BLaER1 treated with 17β-estradiol and CSF1 and Interleukin-3, amounts not matched to agents 10 nM and 100 nM (cell line): Measurements from ENCODE around the gene CCDC85B.
"Not testable (repeated sequence)": the region's sequence is repeated elsewhere in the genome, so short reads cannot be mapped to it uniquely, and the experiment has no call there.

ENCODE experiments used
- H3K27ac ChIP-seq, 11 experiments: shearing (Covaris generic); formaldehyde crosslinking; 2 replicates each; pipeline ENCODE4 v1.8.1; 2022
- H3K27me3 ChIP-seq, 11 experiments: shearing (Covaris generic); formaldehyde crosslinking; 2 replicates each; pipeline ENCODE4 v1.8.1; 2022
- H3K36me3 ChIP-seq, 11 experiments: shearing (Covaris generic); formaldehyde crosslinking; 2 replicates each; pipeline ENCODE4 v1.8.1; 2022
- H3K4me1 ChIP-seq, 10 experiments: shearing (Covaris generic); formaldehyde crosslinking; 2 replicates each; pipeline ENCODE4 v1.8.1; 2022
- H3K4me2 ChIP-seq, 11 experiments: shearing (Covaris generic); formaldehyde crosslinking; 2 replicates each; pipeline ENCODE4 v1.8.1; 2022
- H3K4me3 ChIP-seq, 10 experiments: shearing (Covaris generic); formaldehyde crosslinking; 2 replicates each; pipeline ENCODE4 v1.8.1; 2022
- H3K9ac ChIP-seq, 11 experiments: shearing (Covaris generic); formaldehyde crosslinking; 2 replicates each; pipeline ENCODE4 v1.8.1; 2022
- H3K9me3 ChIP-seq, 11 experiments: shearing (Covaris generic); formaldehyde crosslinking; replicated peaks in 1 of 11; 2 replicates each; pipeline ENCODE4 v1.8.1; 2022
- H4K20me1 ChIP-seq, 11 experiments: shearing (Covaris generic); formaldehyde crosslinking; 2 replicates each; pipeline ENCODE4 v1.8.1; 2022
- Cebpa-rat ChIP-seq, 11 experiments: shearing (Covaris generic); IDR thresholded peaks; 2 replicates each; pipeline ENCODE4 v1.8.1; 2022

Gene CCDC85B

GRCh38 chr11:65890324-65891218 is at the start of gene CCDC85B:
CCDC85B (plus strand) TSS chr11:65890673; CDS start chr11:65890784, 111 bp downstream.
- Histone ChIP-seq H3K9ac (peak within 1 kb of the TSS; percentile 84 to 98 (median 89)), H4K20me1 (peaks cover 0 to 62% (median 31%) of the 10 kb centered on the region in 11 experiments; a peak in 18 of 22 replicates), H3K27ac (peak within 1 kb of the TSS; percentile 79 to 94 (median 88); a peak in 21 of 22 replicates), H3K36me3 (peaks cover 12 to 31% (median 18%) of the 10 kb centered on the region in 11 experiments; a peak in 20 of 22 replicates), H3K9me3 (no peaks in the 10 kb centered on the region), H3K27me3 (no peaks in the 10 kb centered on the region), H3K4me2 (peak within 1 kb of the TSS; percentile 92 to 99 (median 95)), H3K4me3 (peak within 1 kb of the TSS; percentile 73 to 98 (median 87)), H3K4me1 (peaks cover 72 to 81% (median 78%) of the 10 kb centered on the region in 10 experiments)
- no peak for TF ChIP-seq Cebpa-rat (IDR thresholded peaks at IDR 0.05)

- TF ChIP-seq Cebpa-rat (IDR thresholded peaks at IDR 0.05): no peak
Observed at GRCh38 chr11:65842144-65842543, 48.3 kb upstream of the CCDC85B start.

GRCh38 chr11:65843811-65844210 is 46.7 kb upstream of the CCDC85B start:
- H3K4me1 ChIP-seq: no peaks in the 10 kb centered on the region
- no peak overlapping the region for H3K27ac ChIP-seq
- H3K36me3 ChIP-seq: no peaks in the 10 kb centered on the region; a peak in 1 of 22 replicates
- peaks cover 0 to 11% (median 0%) of the 10 kb centered on the region in 11 experiments; a peak in 6 of 22 replicates for H4K20me1 ChIP-seq
- H3K4me3 ChIP-seq: no peak overlapping the region
- no peak overlapping the region for H3K9ac ChIP-seq
- no peaks in the 10 kb centered on the region for H3K9me3 ChIP-seq
- H3K4me2 ChIP-seq: no peak overlapping the region
- H3K27me3 ChIP-seq: no peaks in the 10 kb centered on the region
- no peak for TF ChIP-seq Cebpa-rat (IDR thresholded peaks at IDR 0.05)

More at GRCh38 chr11:65842144-65842543, 48.3 kb upstream of the CCDC85B start:
- no peak overlapping the region for H3K27ac ChIP-seq
- H3K4me2 ChIP-seq: no peak overlapping the region
- no peaks in the 10 kb centered on the region for H4K20me1 ChIP-seq
- no peaks in the 10 kb centered on the region for H3K27me3 ChIP-seq
- no peak overlapping the region for H3K9ac ChIP-seq
- no peaks in the 10 kb centered on the region for H3K4me1 ChIP-seq
- H3K36me3 ChIP-seq: peaks cover 0 to 4% (median 0%) of the 10 kb centered on the region in 11 experiments; a peak in 2 of 22 replicates
- H3K9me3 ChIP-seq: peaks cover 0 to 6% (median 4%) of the 10 kb centered on the region in 11 experiments; a peak in 11 of 22 replicates
- no peak overlapping the region for H3K4me3 ChIP-seq

GRCh38 chr11:65844231-65844872 is 46.1 kb upstream of the CCDC85B start:
- TF ChIP-seq Cebpa-rat (IDR thresholded peaks at IDR 0.05): no peak
- H3K4me2 ChIP-seq: no peak overlapping the region
- no peaks in the 10 kb centered on the region for H3K4me1 ChIP-seq
- H3K4me3 ChIP-seq: no peak overlapping the region
- no peak overlapping the region for H3K27ac ChIP-seq
- no peak overlapping the region for H3K9ac ChIP-seq
- no peaks in the 10 kb centered on the region for H3K9me3 ChIP-seq
- H3K27me3 ChIP-seq: no peaks in the 10 kb centered on the region
- no peaks in the 10 kb centered on the region; a peak in 1 of 22 replicates for H3K36me3 ChIP-seq
- H4K20me1 ChIP-seq: peaks cover 0 to 16% (median 4%) of the 10 kb centered on the region in 11 experiments; a peak in 11 of 22 replicates

GRCh38 chr11:65847746-65848145 is 42.7 kb upstream of the CCDC85B start:
- Histone ChIP-seq H3K36me3 (peaks cover 18 to 24% (median 19%) of the 10 kb centered on the region in 11 experiments), H3K4me2 (no peak overlapping the region), H3K4me1 (no peaks in the 10 kb centered on the region), H3K4me3 (no peak overlapping the region), H3K9ac (no peak overlapping the region), H3K27ac (no peak overlapping the region), H3K9me3 (peaks cover 0 to 16% (median 0%) of the 10 kb centered on the region in 11 experiments; a peak in 9 of 22 replicates), H3K27me3 (no peaks in the 10 kb centered on the region), H4K20me1 (peaks cover 23 to 50% (median 38%) of the 10 kb centered on the region in 11 experiments)
- TF ChIP-seq Cebpa-rat (IDR thresholded peaks at IDR 0.05): no peak

GRCh38 chr11:65848693-65849092 is 41.8 kb upstream of the CCDC85B start:
- not testable (repeated sequence) for H3K4me3 ChIP-seq, H3K4me2 ChIP-seq, H3K4me1 ChIP-seq, H3K9ac ChIP-seq, H3K27me3 ChIP-seq, H3K27ac ChIP-seq
- Histone ChIP-seq H3K9me3 (peaks cover 0 to 16% (median 0%) of the 10 kb centered on the region in 11 experiments; a peak in 9 of 22 replicates), H4K20me1 (peaks cover 32 to 59% (median 48%) of the 10 kb centered on the region in 11 experiments), H3K36me3 (peaks cover 28 to 33% (median 29%) of the 10 kb centered on the region in 11 experiments)

- no peak overlapping the region for H3K4me2 ChIP-seq
- no peak for TF ChIP-seq Cebpa-rat (IDR thresholded peaks at IDR 0.05)
- peaks cover 0 to 16% (median 0%) of the 10 kb centered on the region in 11 experiments; a peak in 9 of 22 replicates for H3K9me3 ChIP-seq
- no peaks in the 10 kb centered on the region for H3K27me3 ChIP-seq
- no peak overlapping the region for H3K4me3 ChIP-seq
- H4K20me1 ChIP-seq: peaks cover 39 to 66% (median 55%) of the 10 kb centered on the region in 11 experiments
- peaks cover 0 to 15% (median under 1%) of the 10 kb centered on the region in 10 experiments; a peak in 12 of 20 replicates for H3K4me1 ChIP-seq
- H3K27ac ChIP-seq: no peak overlapping the region
- no peak overlapping the region for H3K9ac ChIP-seq
- H3K36me3 ChIP-seq: peaks cover 34 to 40% (median 35%) of the 10 kb centered on the region in 11 experiments
Observed at GRCh38 chr11:65849366-65849765, 41.1 kb upstream of the CCDC85B start.

- peaks cover 0 to 16% (median 0%) of the 10 kb centered on the region in 11 experiments; a peak in 9 of 22 replicates for H3K9me3 ChIP-seq
- peaks cover 39 to 44% (median 40%) of the 10 kb centered on the region in 11 experiments for H3K36me3 ChIP-seq
- H3K4me2 ChIP-seq: no peak overlapping the region
- H3K27ac ChIP-seq: no peak overlapping the region
- H4K20me1 ChIP-seq: peaks cover 43 to 70% (median 59%) of the 10 kb centered on the region in 11 experiments
- H3K27me3 ChIP-seq: no peaks in the 10 kb centered on the region
- TF ChIP-seq Cebpa-rat (IDR thresholded peaks at IDR 0.05): no peak
- no peak overlapping the region for H3K9ac ChIP-seq
- peaks cover 0 to 19% (median 5%) of the 10 kb centered on the region in 10 experiments; a peak in 14 of 20 replicates for H3K4me1 ChIP-seq
- H3K4me3 ChIP-seq: no peak overlapping the region
Observed at GRCh38 chr11:65849771-65850216, 40.7 kb upstream of the CCDC85B start.
